ENCODE measurements around the gene PHF12. TPM values are rescaled to one million over a fixed set of nuclear protein-coding genes. Genes with fewer than 3 reads are reported as not detected.

PHF12 gene
- total and polyA plus RNA-seq, 2 of the 8 experiments (the other 6 are each of a cell fraction or from before 2014, with no cell fraction given): 38.8 to 65.7 TPM

GRCh38 chr17:28974451-28974850 is 23.1 kb upstream of the PHF12 start:
- Histone ChIP-seq H3K56ac (replicated peaks; ENCODE audit: insufficient read length, low read depth, low read length) (no peak overlapping the region), H4K5ac (ENCODE audit: insufficient read length, low read depth, low read length) (no peak overlapping the region), H3K23ac (ENCODE audit: insufficient read length) (no peak overlapping the region), H3K4me1 (replicated peaks in 1 of 4; ENCODE audit: control insufficient read depth in 3 of 4, insufficient read depth in 4 of 4, low read length in 3 of 4) (peaks cover under 1 to 6% (median 2%) of the 10 kb centered on the region in 4 experiments), H3K18ac (ENCODE audit: extremely low read depth, low read length) (no peak overlapping the region), H2BK12ac (ENCODE audit: low read depth, low read length) (no peak overlapping the region), H3K36me3 (ENCODE audit: control insufficient read depth in 2 of 4, insufficient read depth in 4 of 4, low read length in 3 of 4) (no peaks in the 10 kb centered on the region; a peak in 1 of 8 replicates), H3K27ac (ENCODE audit: low read depth, low read length) (no peak overlapping the region), H3K79me2 (ENCODE audit: control insufficient read depth in 1 of 2, insufficient read depth in 2 of 2, low read length in 2 of 2) (no peaks in the 10 kb centered on the region), H4K91ac (replicated peaks; ENCODE audit: insufficient read length, low read length) (no peak overlapping the region), H2AFZ (ENCODE audit: low read length) (no peak overlapping the region), H3K9ac (replicated peaks in 1 of 4; ENCODE audit: extremely low read depth in 1 of 4, low read depth in 3 of 4, low read length in 3 of 4) (no peak overlapping the region), H3K4me3 (ENCODE audit: extremely low read depth in 1 of 4, insufficient read depth in 2 of 4, low read depth in 3 of 4, low read length in 4 of 4) (no peak overlapping the region), H2BK5ac (ENCODE audit: low read depth, low read length) (no peak overlapping the region), H3K23me2 (ENCODE audit: low read depth, low read length) (no peaks in the 10 kb centered on the region), H3K27me3 (replicated peaks in 1 of 4; ENCODE audit: control insufficient read depth in 3 of 4, extremely low read depth in 1 of 4, insufficient read depth in 3 of 4, low read length in 3 of 4) (peaks cover 0 to 2% (median 0%) of the 10 kb centered on the region in 4 experiments; a peak in 2 of 7 replicates), H3K14ac (ENCODE audit: insufficient read length) (no peak overlapping the region), H2BK120ac (replicated peaks; ENCODE audit: low read depth, low read length) (no peak overlapping the region), H3K4ac (replicated peaks; ENCODE audit: insufficient read length, low read depth, low read length) (no peak overlapping the region), H4K8ac (ENCODE audit: extremely low read depth, insufficient read depth, low read length) (peak overlapping the region; percentile 45; the same call in 1 of the 2 replicates), H2BK15ac (ENCODE audit: low read length) (no peak overlapping the region), H4K20me1 (replicated peaks in 1 of 2; ENCODE audit: control insufficient read depth in 1 of 2, insufficient read depth in 2 of 2, low read length in 2 of 2) (no peaks in the 10 kb centered on the region), H3K79me1 (ENCODE audit: low read depth, low read length) (no peaks in the 10 kb centered on the region), H3K4me2 (ENCODE audit: insufficient read depth in 1 of 2, low read depth in 2 of 2, low read length in 2 of 2) (no peak overlapping the region), H3K9me3 (ENCODE audit: insufficient read depth in 2 of 2, low read depth in 1 of 2, low read length in 1 of 2) (no peaks in the 10 kb centered on the region), H2BK20ac (ENCODE audit: low read length) (no peak overlapping the region), H2AK5ac (ENCODE audit: low read depth, low read length) (no peak overlapping the region)
- FAIRE-seq: no peak
- TF ChIP-seq ATF3 (IDR thresholded peaks at IDR 0.05; ENCODE audit: insufficient read depth, low read depth, low read length): no peak
- no peak for TF ChIP-seq CEBPB (IDR thresholded peaks at IDR 0.05; ENCODE audit: low read depth, low read length)
- no peak for DNase-seq (ENCODE audit: low read depth in 1 of 2, low spot score in 2 of 2)
- WGBS, 2 experiments (ENCODE audit: extremely low coverage in 1 of 2, insufficient coverage in 1 of 2, insufficient read length in 1 of 2, insufficient replicate concordance in 2 of 2, low coverage in 1 of 2, low lambda C conversion rate in 2 of 2, missing lambda C conversion rate in 1 of 2): 93% methylated on average over 4 of the region's 4 CpGs; no CpG with 5 or more reads in 1 of the 2 experiments
- ChIA-PET POLR2A (ENCODE audit: partially characterized antibody) (interaction anchor here (0.9 kb wide), 1 partner anchor 38 kb away, joined by 3 read pairs; no protein-coding TSS in a partner anchor), CTCF (ENCODE audit: partially characterized antibody) (interaction anchor here (1.0 to 9.1 kb wide), 11 partner anchors 8 to 139 kb away, joined by 3 to 207 read pairs (median 5); no protein-coding TSS in a partner anchor)
